Tibial artery (tissue), 4 donors: ENCODE results near the gene SPRN.

ENCODE experiments used
- DNase-seq, 2 donors: peaks; one replicate each; pipeline ENCODE4 v3.0.0-alpha.2; 2019
- H3K27ac ChIP-seq, 2 donors: fragments of 200-600 bp; sonication (generic) in 1 of 2; 1 replicate in 1 of 2; 2 replicates in 1 of 2; pipeline ENCODE4 v1.5.1; 2018 to 2019; ENCODE audit warnings: mild to moderate bottlenecking in 1 of 2
- H3K27me3 ChIP-seq, 2 donors: fragments of 200-600 bp; sonication (generic) in 1 of 2; one replicate each; pipeline versions ENCODE4 v1.5.1 to v1.6.0; 2016 to 2019
- H3K36me3 ChIP-seq, 3 donors: fragments of 200-600 bp; sonication (generic) in 2 of 3; one replicate each; pipeline ENCODE4 v1.5.1; 2016 to 2019; ENCODE audit warnings: mild to moderate bottlenecking in 2 of 3
- H3K4me1 ChIP-seq, 4 donors: fragments of 200-600 bp; sonication (generic) in 2 of 4; 1 replicate in 3 of 4; 2 replicates in 1 of 4; pipeline ENCODE4 v1.5.1; 2016 to 2019
- H3K4me3 ChIP-seq, 2 donors: fragments of 200-600 bp; sonication (generic) in 1 of 2; 1 replicate in 1 of 2; 2 replicates in 1 of 2; pipeline ENCODE4 v1.5.1; 2018 to 2019; ENCODE audit warnings: mild to moderate bottlenecking in 2 of 2
- H3K9me3 ChIP-seq, 3 donors: fragments of 200-600 bp; sonication (generic) in 1 of 3; one replicate each; pipeline ENCODE4 v1.5.1; 2016 to 2019
- intact Hi-C: fragments of 100-400 bp; cut with DNase I; formaldehyde crosslinking; loops from one replicate; pipeline ENCODE4 v1.15.0; 2023; ENCODE audit warnings: low total_unique reads
- TF ChIP-seq, protein P1 (sequence below), 2 experiments: fragments of 200-600 bp in 1 of 2; fragments of 450-650 bp in 1 of 2; IDR thresholded peaks; one replicate each; pipeline ENCODE4 v1.5.1; 2017 to 2019; ENCODE audit warnings: antibody characterized with exemption in 2 of 2, mild to moderate bottlenecking in 1 of 2, moderate library complexity in 1 of 2

Gene SPRN

GRCh38 chr10:133394801-133395221 lies 29.6 kb downstream of the SPRN start:
- Histone ChIP-seq H3K4me3 (peak overlapping the region; percentile 81 to 95), H3K9me3 (no peaks in the 10 kb centered on the region), H3K27me3 (no peaks in the 10 kb centered on the region), H3K27ac (peak overlapping the region; percentile 75 to 90), H3K4me1 (peaks cover 4 to 16% (median 11%) of the 10 kb centered on the region in 4 donors), H3K36me3 (peaks cover 6 to 58% (median 30%) of the 10 kb centered on the region in 3 donors)
- DNase-seq, result no peak
- intact Hi-C loops, result no loop called here
- TF ChIP-seq, protein P1, sequence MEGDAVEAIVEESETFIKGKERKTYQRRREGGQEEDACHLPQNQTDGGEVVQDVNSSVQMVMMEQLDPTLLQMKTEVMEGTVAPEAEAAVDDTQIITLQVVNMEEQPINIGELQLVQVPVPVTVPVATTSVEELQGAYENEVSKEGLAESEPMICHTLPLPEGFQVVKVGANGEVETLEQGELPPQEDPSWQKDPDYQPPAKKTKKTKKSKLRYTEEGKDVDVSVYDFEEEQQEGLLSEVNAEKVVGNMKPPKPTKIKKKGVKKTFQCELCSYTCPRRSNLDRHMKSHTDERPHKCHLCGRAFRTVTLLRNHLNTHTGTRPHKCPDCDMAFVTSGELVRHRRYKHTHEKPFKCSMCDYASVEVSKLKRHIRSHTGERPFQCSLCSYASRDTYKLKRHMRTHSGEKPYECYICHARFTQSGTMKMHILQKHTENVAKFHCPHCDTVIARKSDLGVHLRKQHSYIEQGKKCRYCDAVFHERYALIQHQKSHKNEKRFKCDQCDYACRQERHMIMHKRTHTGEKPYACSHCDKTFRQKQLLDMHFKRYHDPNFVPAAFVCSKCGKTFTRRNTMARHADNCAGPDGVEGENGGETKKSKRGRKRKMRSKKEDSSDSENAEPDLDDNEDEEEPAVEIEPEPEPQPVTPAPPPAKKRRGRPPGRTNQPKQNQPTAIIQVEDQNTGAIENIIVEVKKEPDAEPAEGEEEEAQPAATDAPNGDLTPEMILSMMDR (IDR thresholded peaks at IDR 0.05), result no peak

GRCh38 chr10:133394064-133394663 lies 30.3 kb downstream of the SPRN start, which contains the start of gene MTG1:
Gene MTG1 (plus strand): TSS chr10:133394157. CDS start chr10:133394221, 64 bp downstream.
- peak; percentile 89 to 96 for DNase-seq
- intact Hi-C loops, result no loop called here
- peaks cover 4 to 16% (median 11%) of the 10 kb centered on the region in 4 donors for H3K4me1 ChIP-seq
- H3K4me3 ChIP-seq, result peak within 1 kb of the TSS; percentile 81 to 95
- H3K9me3 ChIP-seq, result no peaks in the 10 kb centered on the region
- no peaks in the 10 kb centered on the region for H3K27me3 ChIP-seq
- peaks cover 6 to 58% (median 31%) of the 10 kb centered on the region in 3 donors for H3K36me3 ChIP-seq
- peak within 1 kb of the TSS; percentile 75 to 90 for H3K27ac ChIP-seq
- TF ChIP-seq, protein P1 (IDR thresholded peaks at IDR 0.05), result peak; percentile 34 to 43

DNA sequence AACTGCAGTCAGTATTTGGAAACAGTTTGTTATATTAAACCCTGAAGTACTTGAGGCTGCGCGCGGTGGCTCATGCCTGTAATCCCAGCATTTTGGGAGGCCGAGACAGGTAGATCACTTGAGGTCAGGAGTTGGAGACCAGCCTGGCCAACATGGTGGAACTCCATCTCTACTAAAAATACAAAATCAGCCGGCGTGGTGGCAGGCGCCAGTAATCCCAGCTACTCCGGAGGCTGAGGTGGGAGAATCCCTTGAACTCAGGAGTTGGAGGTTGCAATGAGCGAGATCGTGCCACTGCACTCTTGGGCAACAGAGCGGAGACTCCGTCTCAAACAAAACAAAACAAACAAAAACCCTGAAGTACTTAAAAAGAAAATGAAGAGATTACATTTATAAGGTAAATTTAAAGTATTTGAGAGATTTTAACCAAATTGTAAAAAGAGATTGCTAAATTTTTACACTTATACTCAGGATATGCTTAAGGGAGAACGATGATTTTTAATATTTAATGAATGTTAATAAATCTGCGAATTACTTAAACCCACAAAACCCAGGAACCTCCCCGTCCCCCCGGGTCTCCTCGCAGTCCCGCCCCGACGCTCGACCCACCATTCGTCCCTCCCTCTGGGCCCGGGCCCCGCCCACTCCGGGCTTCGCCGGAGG lies 30.9 kb downstream of the SPRN start:
- Histone ChIP-seq H3K27me3 (no peaks in the 10 kb centered on the region), H3K4me1 (peaks cover 4 to 16% (median 11%) of the 10 kb centered on the region in 4 donors), H3K27ac (peak overlapping the region; percentile 75 to 90), H3K9me3 (no peaks in the 10 kb centered on the region), H3K4me3 (peak overlapping the region; percentile 81 to 95), H3K36me3 (peaks cover 2 to 58% (median 25%) of the 10 kb centered on the region in 3 donors)
- peak in 1 of 2 donors; percentile 54 for DNase-seq
- intact Hi-C loops, result no loop called here
- TF ChIP-seq, protein P1 (IDR thresholded peaks at IDR 0.05), result no peak

DNA sequence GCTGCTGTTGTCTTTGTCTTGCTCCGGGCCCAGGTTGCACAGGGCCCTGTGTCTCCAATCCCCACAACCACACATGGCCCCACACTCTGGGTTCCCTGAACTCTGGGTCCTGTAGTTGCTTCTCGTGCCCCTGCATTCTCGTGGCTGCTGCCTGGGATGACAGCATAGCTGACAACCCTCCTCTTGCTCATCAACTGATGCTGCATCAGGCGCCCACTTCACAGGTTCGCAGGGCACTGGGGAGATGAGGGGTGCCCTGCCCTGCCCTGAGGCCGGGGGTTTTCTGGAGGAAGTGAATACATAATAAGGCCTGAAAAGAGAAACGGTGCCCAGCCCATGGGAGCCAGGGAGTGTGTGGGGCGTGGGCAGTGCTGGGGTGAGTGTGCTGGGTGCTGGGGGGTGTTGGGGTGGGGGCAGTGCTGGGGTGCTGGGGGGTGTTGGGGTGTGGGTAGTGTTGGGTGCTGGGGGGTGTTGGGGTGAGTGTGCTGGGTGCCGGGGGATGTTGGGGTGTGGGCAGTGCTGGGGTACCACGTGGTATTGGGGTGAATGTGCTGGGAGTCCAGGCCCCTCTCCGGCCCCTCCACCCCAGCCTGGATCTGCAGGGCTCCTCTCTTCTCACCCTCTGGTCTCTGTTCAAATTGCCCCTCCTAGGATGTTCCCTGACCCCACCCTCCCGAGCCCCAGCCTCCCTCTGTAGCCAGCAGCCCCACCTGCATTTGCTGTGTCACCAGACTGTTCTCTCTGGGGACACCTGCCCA lies 32.5 kb downstream of the SPRN start:
- TF ChIP-seq, protein P1 (IDR thresholded peaks at IDR 0.05), result no peak
- Histone ChIP-seq H3K4me1 (peaks cover 4 to 16% (median 11%) of the 10 kb centered on the region in 4 donors), H3K27me3 (no peaks in the 10 kb centered on the region), H3K27ac (no peak overlapping the region), H3K9me3 (no peaks in the 10 kb centered on the region), H3K4me3 (no peak overlapping the region), H3K36me3 (peaks cover 0 to 46% (median 23%) of the 10 kb centered on the region in 3 donors)
- peak in 1 of 2 donors; percentile 57 for DNase-seq
- intact Hi-C loops, result no loop called here

- peak in 1 of 2 donors; percentile 19 for DNase-seq
- no peak overlapping the region for H3K27ac ChIP-seq
- H3K4me3 ChIP-seq, result no peak overlapping the region
- H3K9me3 ChIP-seq, result no peaks in the 10 kb centered on the region
- intact Hi-C loops, result no loop called here
- peaks cover 0 to 39% (median 16%) of the 10 kb centered on the region in 3 donors for H3K36me3 ChIP-seq
- no peaks in the 10 kb centered on the region for H3K27me3 ChIP-seq
- peaks cover 4 to 16% (median 11%) of the 10 kb centered on the region in 4 donors for H3K4me1 ChIP-seq
- TF ChIP-seq, protein P1 (IDR thresholded peaks at IDR 0.05), result no peak
These were observed 33.2 kb downstream of the SPRN start for GRCh38 chr10:133391249-133391635.
